Activated T-cell treated with anti-CD3 and anti-CD28 coated beads, Interleukin-2, amount 50 U/mL, for 72 hours (primary cell): ENCODE measurements around the gene SNUPN. TPM values are rescaled to one million over a fixed set of nuclear protein-coding genes. Genes with fewer than 3 reads are reported as not detected.
"Not testable (repeated sequence)": the region's sequence is repeated elsewhere in the genome, so short reads cannot be mapped to it uniquely, and the experiment has no call there.

Source experiments
- ATAC-seq, 2 donors: fragments of 150-1000 bp; cut with Tn5 transposase; replicated peaks in 1 of 2; 2 replicates each; pipeline ENCODE4 v1.10.0; 2021; ENCODE audit warnings: moderate library complexity in 2 of 2, mild to moderate bottlenecking in 1 of 2
- DNase-seq, 2 donors: peaks; one replicate each; pipeline ENCODE4 v3.0.0; 2021 to 2022; ENCODE audit warnings: mixed read lengths in 1 of 2
- H3K27ac Mint-ChIP-seq: one replicate; pipeline ENCODE4 v1.8.0; 2022; ENCODE audit warnings: mild to moderate bottlenecking, moderate library complexity, mixed read lengths
- H3K27me3 Mint-ChIP-seq: one replicate; pipeline ENCODE4 v1.8.0; 2022; ENCODE audit warnings: low read depth, mixed read lengths
- H3K36me3 Mint-ChIP-seq, 2 donors: one replicate each; pipeline ENCODE4 v1.8.0; 2022; ENCODE audit warnings: mixed read lengths in 2 of 2, mild to moderate bottlenecking in 1 of 2; ENCODE audit not compliant: insufficient read depth in 2 of 2
- H3K4me1 Mint-ChIP-seq: one replicate; pipeline ENCODE4 v1.8.0; 2022; ENCODE audit warnings: low read depth, mixed read lengths
- H3K4me3 Mint-ChIP-seq, 2 donors: one replicate each; pipeline ENCODE4 v1.8.0; 2022; ENCODE audit warnings: mild to moderate bottlenecking in 2 of 2, mixed read lengths in 2 of 2, moderate library complexity in 2 of 2
- H3K9me3 Mint-ChIP-seq, 2 donors: one replicate each; pipeline ENCODE4 v1.8.0; 2022; ENCODE audit warnings: mixed read lengths in 2 of 2
- total RNA-seq, 2 donors: library from RNA; stranded (reverse); gene quantifications; one replicate each; pipeline ENCODE4 v1.2.3, GENCODE V29; 2022

Gene SNUPN
- total RNA-seq, 2 donors from 2014 or later: 22.4 to 26.2 TPM

GRCh38 chr15:75597667-75598341, 27.7 kb downstream of the SNUPN start:
- Mint-ChIP-seq H3K36me3 (peaks cover 3 to 12% of the 10 kb centered on the region in 2 donors), H3K27ac (peak overlapping the region; percentile 93), H3K4me1 (peaks cover 12% of the 10 kb centered on the region), H3K9me3 (no peaks in the 10 kb centered on the region), H3K4me3 (peak overlapping the region; percentile 15 to 75), H3K27me3 (no peaks in the 10 kb centered on the region)
- DNase-seq (peak; percentile 21 to 41), ATAC-seq (peak; percentile 53 to 82)

DNA sequence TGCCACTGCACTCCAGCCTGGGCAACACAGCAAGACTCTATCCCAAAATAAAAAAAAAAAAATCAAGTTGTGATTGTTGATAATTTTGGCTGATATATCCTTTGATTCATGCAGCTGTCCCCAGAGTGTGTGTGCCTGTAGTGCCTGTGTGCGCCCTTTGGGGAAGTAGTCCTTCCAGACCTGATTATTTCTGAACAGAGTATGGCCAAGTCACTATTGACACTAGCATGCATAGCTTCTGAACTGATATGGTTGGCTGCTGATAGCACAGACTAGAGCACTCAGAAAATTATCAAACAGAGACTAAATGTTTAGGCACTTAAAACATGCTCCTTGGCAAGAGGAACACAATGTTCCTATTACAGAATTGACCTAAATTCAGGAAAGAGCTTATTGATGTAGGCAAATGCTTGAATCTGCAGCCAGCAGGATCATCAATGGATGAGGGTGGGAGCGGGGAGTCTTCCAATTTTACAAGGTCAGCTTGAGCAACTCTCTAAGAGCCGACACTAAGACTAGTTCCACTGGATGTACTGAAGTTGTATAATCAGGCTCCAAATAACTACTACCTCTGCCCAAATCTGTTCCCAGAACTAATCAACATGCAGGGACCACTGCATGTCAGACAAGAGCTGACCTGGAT, 28.7 kb downstream of the SNUPN start:
- H3K4me3 Mint-ChIP-seq: no peak overlapping the region
- H3K36me3 Mint-ChIP-seq: peaks cover 3 to 12% of the 10 kb centered on the region in 2 donors
- H3K27me3 Mint-ChIP-seq: no peaks in the 10 kb centered on the region
- ATAC-seq: no peak
- no peaks in the 10 kb centered on the region for H3K9me3 Mint-ChIP-seq
- no peak overlapping the region for H3K27ac Mint-ChIP-seq
- no peak for DNase-seq
- H3K4me1 Mint-ChIP-seq: peaks cover 12% of the 10 kb centered on the region

- DNase-seq: no peak
- Mint-ChIP-seq H3K36me3 (peaks cover 4 to 10% of the 10 kb centered on the region in 2 donors), H3K4me1 (peaks cover 27% of the 10 kb centered on the region), H3K27ac (no peak overlapping the region), H3K4me3 (no peak overlapping the region), H3K9me3 (no peaks in the 10 kb centered on the region), H3K27me3 (no peaks in the 10 kb centered on the region)
- no peak for ATAC-seq
These were observed 31.2 kb downstream of the SNUPN start for GRCh38 chr15:75594276-75594675.

DNA sequence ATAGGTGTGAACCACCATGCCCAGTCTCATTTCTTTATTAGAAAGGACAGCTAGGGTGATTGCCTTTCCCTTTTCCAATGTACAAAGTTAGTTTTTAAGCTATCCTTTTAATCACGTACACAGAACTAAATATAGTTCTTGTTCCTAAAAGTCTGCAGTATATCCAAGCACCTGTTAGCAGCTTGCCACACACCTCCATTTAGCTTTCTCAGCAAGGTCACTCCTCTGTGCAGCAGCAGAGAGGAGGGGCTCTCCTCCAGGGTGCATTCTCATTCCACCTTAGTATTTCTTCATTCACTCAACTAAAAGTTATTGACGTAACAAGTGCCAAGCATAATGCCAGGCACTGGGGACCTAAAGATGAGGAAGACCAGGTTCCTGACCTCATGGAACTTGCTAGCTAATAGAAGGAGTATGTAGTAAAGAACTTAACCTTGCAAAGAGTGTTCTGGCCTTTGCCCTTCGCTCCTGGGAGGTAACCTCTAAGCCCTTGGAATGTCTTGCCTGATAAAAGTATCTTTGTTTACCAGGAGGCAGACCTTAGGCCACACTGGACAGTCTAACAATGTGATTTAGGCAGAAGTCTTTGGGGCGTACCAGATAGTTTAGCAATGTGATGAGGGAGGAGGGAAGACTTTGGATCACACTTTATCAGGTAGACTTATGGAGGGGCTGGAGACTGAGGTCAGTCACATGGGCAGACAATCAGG, 33.7 kb downstream of the SNUPN start:
- ATAC-seq (no peak), DNase-seq (no peak)
- Mint-ChIP-seq H3K4me1 (peaks cover 16% of the 10 kb centered on the region), H3K9me3 (no peaks in the 10 kb centered on the region), H3K27ac (no peak overlapping the region), H3K4me3 (no peak overlapping the region), H3K36me3 (peaks cover 4 to 10% of the 10 kb centered on the region in 2 donors), H3K27me3 (no peaks in the 10 kb centered on the region)

- Mint-ChIP-seq H3K9me3 (no peaks in the 10 kb centered on the region), H3K27me3 (no peaks in the 10 kb centered on the region), H3K36me3 (peaks cover 2 to 10% of the 10 kb centered on the region in 2 donors), H3K27ac (peak overlapping the region; percentile 0), H3K4me3 (no peak overlapping the region), H3K4me1 (peaks cover 16% of the 10 kb centered on the region)
- DNase-seq (no peak), ATAC-seq (peak in 1 of 2 donors; percentile 68)
These were observed 35.3 kb downstream of the SNUPN start for GRCh38 chr15:75590239-75590638.

GRCh38 chr15:75589071-75589470, 36.5 kb downstream of the SNUPN start:
- Mint-ChIP-seq H3K9me3 (no peaks in the 10 kb centered on the region), H3K4me3 (no peak overlapping the region), H3K27ac (no peak overlapping the region), H3K4me1 (peaks cover 16% of the 10 kb centered on the region), H3K36me3 (peaks cover 2 to 10% of the 10 kb centered on the region in 2 donors), H3K27me3 (no peaks in the 10 kb centered on the region)
- no peak for ATAC-seq
- DNase-seq: no peak

GRCh38 chr15:75586422-75586821, 39.1 kb downstream of the SNUPN start:
- DNase-seq: not testable (repeated sequence)

DNA sequence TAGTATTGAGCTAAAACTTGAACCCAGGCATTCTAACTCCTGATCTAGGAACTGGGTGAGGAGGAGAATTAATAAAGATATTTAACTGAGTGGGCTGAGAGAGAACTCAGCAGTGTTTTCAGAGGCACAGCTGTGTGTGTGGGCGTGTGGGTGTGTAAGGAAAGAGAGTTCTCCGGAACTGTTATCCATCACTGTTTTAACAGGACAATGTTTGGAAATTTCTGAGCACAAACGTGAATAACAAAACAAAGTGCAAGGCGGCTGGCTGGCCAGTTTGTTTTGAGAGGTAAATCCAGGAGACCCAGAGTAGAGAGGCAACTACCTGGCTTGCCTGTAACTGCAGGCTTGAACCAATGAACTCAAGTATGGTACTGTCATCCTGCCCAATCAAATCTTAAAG, 41.4 kb downstream of the SNUPN start:
- Mint-ChIP-seq H3K27me3 (no peaks in the 10 kb centered on the region), H3K4me1 (no peaks in the 10 kb centered on the region), H3K4me3 (no peak overlapping the region), H3K36me3 (peaks cover 2 to 7% of the 10 kb centered on the region in 2 donors), H3K27ac (no peak overlapping the region), H3K9me3 (no peaks in the 10 kb centered on the region)
- no peak for DNase-seq
- ATAC-seq: no peak

More at GRCh38 chr15:75586422-75586821, 39.1 kb downstream of the SNUPN start:
- H3K4me3 Mint-ChIP-seq, H3K36me3 Mint-ChIP-seq, H3K27me3 Mint-ChIP-seq, ATAC-seq, H3K27ac Mint-ChIP-seq, H3K9me3 Mint-ChIP-seq: not testable (repeated sequence)
- peaks cover 16% of the 10 kb centered on the region for H3K4me1 Mint-ChIP-seq

GRCh38 chr15:75583701-75584100, 41.8 kb downstream of the SNUPN start:
- no peak overlapping the region for H3K4me3 Mint-ChIP-seq
- H3K27ac Mint-ChIP-seq: no peak overlapping the region
- DNase-seq (no peak), ATAC-seq (no peak)
- H3K27me3 Mint-ChIP-seq: no peaks in the 10 kb centered on the region
- H3K4me1 Mint-ChIP-seq: no peaks in the 10 kb centered on the region
- H3K36me3 Mint-ChIP-seq: peaks cover 2 to 7% of the 10 kb centered on the region in 2 donors
- no peaks in the 10 kb centered on the region for H3K9me3 Mint-ChIP-seq

DNA sequence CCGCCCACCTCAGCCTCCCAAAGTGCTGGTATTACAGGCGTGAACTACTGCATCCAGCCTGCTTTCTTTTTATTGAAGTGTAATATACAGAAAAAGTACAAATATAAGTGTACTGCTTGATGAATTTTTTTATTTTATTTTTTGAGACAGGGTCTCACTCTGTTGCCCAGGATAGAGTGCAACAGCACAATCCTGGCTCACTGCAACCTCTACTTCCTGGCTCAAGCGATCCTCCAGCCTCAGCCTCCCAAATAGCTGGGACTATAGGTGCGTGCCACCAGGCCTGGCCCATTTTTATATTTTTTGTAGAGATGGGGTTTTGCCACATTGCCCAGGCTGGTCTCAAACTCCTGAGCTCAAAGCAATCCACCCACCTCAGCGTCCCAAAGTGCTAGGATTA, 42.6 kb downstream of the SNUPN start:
- H3K27me3 Mint-ChIP-seq, H3K4me3 Mint-ChIP-seq, H3K27ac Mint-ChIP-seq, ATAC-seq, H3K4me1 Mint-ChIP-seq, H3K9me3 Mint-ChIP-seq, H3K36me3 Mint-ChIP-seq, DNase-seq: not testable (repeated sequence)

- Mint-ChIP-seq H3K27ac (peak within 1 kb of the TSS; percentile 93), H3K9me3 (no peaks in the 10 kb centered on the region), H3K36me3 (peaks cover 0 to 6% of the 10 kb centered on the region in 2 donors), H3K4me3 (peak within 1 kb of the TSS; percentile 91 to 92), H3K4me1 (peaks cover 15% of the 10 kb centered on the region), H3K27me3 (no peaks in the 10 kb centered on the region)
- ATAC-seq (peak; percentile 87 to 91), DNase-seq (peak; percentile 80 to 83)
These were observed 46.3 kb downstream of the SNUPN start, which contains the start of gene PTPN9 for GRCh38 chr15:75578948-75579920. Gene PTPN9 (minus strand): TSS chr15:75579315. CDS start chr15:75578776, 539 bp downstream.

DNA sequence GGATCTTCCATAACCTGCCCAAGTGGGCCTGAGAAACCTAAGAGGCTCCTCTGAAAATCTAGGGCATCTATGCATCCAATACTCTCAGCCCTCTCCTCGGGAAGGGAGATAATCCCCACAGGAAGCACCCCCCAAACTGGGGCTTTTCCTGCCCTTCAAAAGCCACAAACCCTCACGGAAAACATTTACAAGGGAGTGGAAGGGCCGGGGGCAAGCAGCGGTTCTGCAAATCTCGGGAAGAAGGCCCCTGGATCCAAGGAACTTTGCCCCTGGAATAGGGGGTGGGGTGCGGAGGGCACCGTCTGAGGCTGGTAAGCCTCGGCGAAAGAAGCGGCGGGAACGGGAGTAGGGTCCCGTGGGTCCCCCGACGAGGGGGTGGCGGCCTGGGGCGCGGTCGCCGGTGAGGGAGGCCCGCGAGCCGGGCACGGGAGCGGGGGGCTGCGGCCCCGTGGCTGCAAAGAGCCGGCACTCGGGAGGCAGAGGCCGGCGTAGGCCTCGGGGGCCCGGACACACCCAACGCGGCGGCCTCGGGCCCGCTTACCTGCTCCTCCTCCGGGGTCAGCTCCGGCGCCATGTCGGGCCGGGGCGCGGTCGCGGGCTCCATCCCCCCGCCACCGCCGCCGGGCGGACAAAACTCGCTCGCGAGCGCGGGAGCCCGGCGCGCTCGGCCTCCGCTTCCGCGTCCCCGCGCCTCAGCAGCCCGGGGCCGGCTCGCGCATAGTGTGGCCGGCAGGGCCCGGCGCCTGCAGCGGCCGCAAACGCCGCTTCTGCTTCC, 47.2 kb downstream of the SNUPN start:
- ATAC-seq: peak; percentile 68
- H3K4me1 Mint-ChIP-seq: peaks cover 23% of the 10 kb centered on the region
- peak overlapping the region; percentile 93 for H3K27ac Mint-ChIP-seq
- H3K4me3 Mint-ChIP-seq: peak overlapping the region; percentile 91 to 92
- peak; percentile 34 to 61 for DNase-seq
- H3K27me3 Mint-ChIP-seq: no peaks in the 10 kb centered on the region
- H3K9me3 Mint-ChIP-seq: no peaks in the 10 kb centered on the region
- peaks cover 3 to 6% of the 10 kb centered on the region in 2 donors for H3K36me3 Mint-ChIP-seq
